Tibial nerve (tissue), 4 donors: ENCODE measurements around the gene COL4A3.

Experiments
- EP300 ChIP-seq, 2 donors: sonication (generic); formaldehyde crosslinking; IDR thresholded peaks; one replicate each; pipeline ENCODE4 v1.6.1; 2017; ENCODE audit warnings: antibody characterized with exemption in 2 of 2, mild to moderate bottlenecking in 1 of 2
- POLR2A ChIP-seq, 2 donors: fragments of 450-650 bp; IDR thresholded peaks; one replicate each; pipeline ENCODE4 v1.6.1; 2017; ENCODE audit warnings: antibody characterized with exemption in 2 of 2, mild to moderate bottlenecking in 2 of 2, moderate library complexity in 2 of 2
- TF ChIP-seq, protein P1 (sequence below), 5 experiments: fragments of 200-600 bp in 3 of 5; fragments of 450-650 bp in 2 of 5; sonication (generic) in 3 of 5; IDR thresholded peaks; one replicate each; pipeline ENCODE4 v1.5.1; 2016 to 2019; ENCODE audit warnings: antibody characterized with exemption in 5 of 5, mild to moderate bottlenecking in 3 of 5, moderate library complexity in 2 of 5

DNA sequence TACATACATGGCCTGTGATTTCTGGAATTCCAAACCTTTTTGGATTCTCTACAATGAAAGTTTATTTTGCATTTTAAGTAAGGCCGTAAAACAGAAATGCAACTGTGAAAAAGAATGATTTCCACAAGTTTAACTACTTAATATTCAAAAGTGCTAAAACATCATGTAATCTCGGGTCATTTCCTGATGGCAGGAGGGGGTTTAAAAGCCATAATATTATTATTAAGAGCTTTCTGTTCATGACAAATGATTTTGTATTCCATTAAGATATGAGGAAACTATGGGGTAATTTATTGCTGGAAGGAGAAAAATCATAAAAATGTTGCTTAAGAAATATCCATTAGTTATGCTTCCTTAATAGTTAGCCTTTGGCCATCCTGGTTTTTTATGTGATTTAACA is 65.7 kb downstream of the COL4A3 start:
- TF ChIP-seq POLR2A (IDR thresholded peaks at IDR 0.05) (no peak), EP300 (IDR thresholded peaks at IDR 0.05) (no peak)
- TF ChIP-seq, protein P1, sequence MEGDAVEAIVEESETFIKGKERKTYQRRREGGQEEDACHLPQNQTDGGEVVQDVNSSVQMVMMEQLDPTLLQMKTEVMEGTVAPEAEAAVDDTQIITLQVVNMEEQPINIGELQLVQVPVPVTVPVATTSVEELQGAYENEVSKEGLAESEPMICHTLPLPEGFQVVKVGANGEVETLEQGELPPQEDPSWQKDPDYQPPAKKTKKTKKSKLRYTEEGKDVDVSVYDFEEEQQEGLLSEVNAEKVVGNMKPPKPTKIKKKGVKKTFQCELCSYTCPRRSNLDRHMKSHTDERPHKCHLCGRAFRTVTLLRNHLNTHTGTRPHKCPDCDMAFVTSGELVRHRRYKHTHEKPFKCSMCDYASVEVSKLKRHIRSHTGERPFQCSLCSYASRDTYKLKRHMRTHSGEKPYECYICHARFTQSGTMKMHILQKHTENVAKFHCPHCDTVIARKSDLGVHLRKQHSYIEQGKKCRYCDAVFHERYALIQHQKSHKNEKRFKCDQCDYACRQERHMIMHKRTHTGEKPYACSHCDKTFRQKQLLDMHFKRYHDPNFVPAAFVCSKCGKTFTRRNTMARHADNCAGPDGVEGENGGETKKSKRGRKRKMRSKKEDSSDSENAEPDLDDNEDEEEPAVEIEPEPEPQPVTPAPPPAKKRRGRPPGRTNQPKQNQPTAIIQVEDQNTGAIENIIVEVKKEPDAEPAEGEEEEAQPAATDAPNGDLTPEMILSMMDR (IDR thresholded peaks at IDR 0.05) = no peak
